Natural killer cell (primary cell): Measurements from ENCODE around the gene CCNL2. TPM values are rescaled to one million over a fixed set of nuclear protein-coding genes. Genes with fewer than 3 reads are reported as not detected.

Source experiments
- ATAC-seq, 3 donors: fragments of 150-1000 bp in 2 of 3; fragments of 200-7000 bp in 1 of 3; cut with Tn5 transposase; 1 replicate in 1 of 3; 2 replicates in 2 of 3; pipeline ENCODE4 v1.10.0; 2021; ENCODE audit warnings: mild to moderate bottlenecking in 2 of 3, moderate library complexity in 2 of 3
- DNase-seq, 2 donors: peaks; one replicate each; pipeline versions ENCODE4 v3.0.0 to v3.0.0-alpha.2; 2013 to 2021; ENCODE audit warnings: mixed read lengths in 1 of 2
- H3K27ac ChIP-seq: one replicate; pipeline ENCODE4 v1.5.1; 2013; ENCODE audit warnings: mild to moderate bottlenecking, low read length
- H3K27me3 ChIP-seq: one replicate; pipeline ENCODE4 v1.6.1; 2013; ENCODE audit warnings: low read length; ENCODE audit not compliant: control insufficient read depth, insufficient read depth
- H3K36me3 ChIP-seq: one replicate; pipeline ENCODE4 v1.6.1; 2013; ENCODE audit warnings: low read length; ENCODE audit not compliant: control insufficient read depth, insufficient read depth
- H3K4me1 ChIP-seq: one replicate; pipeline ENCODE4 v1.6.1; 2013; ENCODE audit warnings: low read length; ENCODE audit not compliant: control insufficient read depth, insufficient read depth
- H3K4me3 ChIP-seq: one replicate; pipeline ENCODE4 v1.5.1; 2013; ENCODE audit warnings: low read length
- H3K9me3 ChIP-seq: one replicate; pipeline ENCODE4 v1.6.1; 2013; ENCODE audit warnings: low read length; ENCODE audit not compliant: control insufficient read depth, insufficient read depth
- H3K27ac Mint-ChIP-seq, 2 donors: one replicate each; pipeline ENCODE4 v1.8.0; 2022; ENCODE audit warnings: mild to moderate bottlenecking in 2 of 2, mixed read lengths in 2 of 2, moderate library complexity in 1 of 2
- H3K27me3 Mint-ChIP-seq, 2 donors: one replicate each; pipeline ENCODE4 v1.8.0; 2022; ENCODE audit warnings: low read depth in 2 of 2, mixed read lengths in 2 of 2
- H3K36me3 Mint-ChIP-seq: one replicate; pipeline ENCODE4 v1.8.0; 2022; ENCODE audit warnings: mixed read lengths
- H3K4me1 Mint-ChIP-seq, 2 donors: one replicate each; pipeline ENCODE4 v1.8.0; 2022; ENCODE audit warnings: mixed read lengths in 2 of 2
- H3K4me3 Mint-ChIP-seq: one replicate; pipeline ENCODE4 v1.8.0; 2022; ENCODE audit warnings: mild to moderate bottlenecking, moderate library complexity, mixed read lengths
- H3K9me3 Mint-ChIP-seq, 2 donors: one replicate each; pipeline ENCODE4 v1.8.0; 2022; ENCODE audit warnings: mixed read lengths in 2 of 2
- WGBS: methylation state at CpG from one replicate; pipeline ENCODE4 v1.1.7; 2013; ENCODE audit warnings: missing lambda C conversion rate; ENCODE audit not compliant: insufficient coverage; 5-methylcytosine and 5-hydroxymethylcytosine counted together
- intact Hi-C: fragments of 100-400 bp; cut with micrococcal nuclease; formaldehyde crosslinking; loops from one replicate; pipeline ENCODE4 v1.14.2; 2022
- total RNA-seq, 4 donors: library from RNA; stranded (reverse); fragments of 120-200 nt in 1 of 4; gene quantifications; one replicate each; pipeline versions ENCODE4 v1.2.3 to v1.2.4, GENCODE V29; 2013 to 2022
- TF ChIP-seq, protein P1 (sequence below): fragments of 200-600 bp; IDR thresholded peaks from one replicate; pipeline ENCODE4 v1.8.0; 2022; ENCODE audit warnings: antibody characterized with exemption

CCNL2 gene
- total RNA-seq, 3 donors from 2014 or later (not counting 1 experiment from before 2014, with no cell fraction given), result 253 to 281 (median 274) TPM

DNA sequence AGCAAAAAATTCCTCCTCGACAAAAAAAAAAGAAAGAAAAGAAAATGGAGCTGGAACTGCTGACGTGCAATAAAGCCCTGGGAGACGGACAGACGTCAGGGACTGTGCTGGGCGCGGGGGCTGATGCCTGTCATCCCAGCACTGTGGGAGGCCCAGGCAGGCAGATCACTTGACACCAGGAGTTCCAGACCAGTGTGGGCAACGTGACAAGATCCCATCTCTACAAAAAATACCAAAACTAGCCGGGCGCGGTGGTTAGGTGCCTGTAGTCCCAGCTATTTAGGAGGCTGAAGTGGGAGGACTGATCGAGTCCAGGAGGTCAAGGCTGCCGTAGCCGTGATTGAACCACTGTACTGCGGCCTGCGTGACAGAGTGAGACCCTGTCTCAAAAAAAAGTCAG, 25.6 kb upstream of the CCNL2 start:
- 94% methylated on average over 15 of the region's 15 CpGs for WGBS
- Histone ChIP-seq H3K4me3 (no peak overlapping the region), H3K4me1 (no peaks in the 10 kb centered on the region), H3K36me3 (no peaks in the 10 kb centered on the region), H3K27ac (no peak overlapping the region), H3K27me3 (peaks cover 2% of the 10 kb centered on the region), H3K9me3 (no peaks in the 10 kb centered on the region)
- Mint-ChIP-seq H3K27me3 (peaks cover 7 to 24% of the 10 kb centered on the region in 2 donors), H3K27ac (no peak overlapping the region), H3K4me3 (peak overlapping the region; percentile 35), H3K36me3 (no peaks in the 10 kb centered on the region), H3K4me1 (no peaks in the 10 kb centered on the region), H3K9me3 (no peaks in the 10 kb centered on the region)
- DNase-seq, result no peak
- no peak for ATAC-seq
- intact Hi-C loops, result no loop called here
- TF ChIP-seq, protein P1, sequence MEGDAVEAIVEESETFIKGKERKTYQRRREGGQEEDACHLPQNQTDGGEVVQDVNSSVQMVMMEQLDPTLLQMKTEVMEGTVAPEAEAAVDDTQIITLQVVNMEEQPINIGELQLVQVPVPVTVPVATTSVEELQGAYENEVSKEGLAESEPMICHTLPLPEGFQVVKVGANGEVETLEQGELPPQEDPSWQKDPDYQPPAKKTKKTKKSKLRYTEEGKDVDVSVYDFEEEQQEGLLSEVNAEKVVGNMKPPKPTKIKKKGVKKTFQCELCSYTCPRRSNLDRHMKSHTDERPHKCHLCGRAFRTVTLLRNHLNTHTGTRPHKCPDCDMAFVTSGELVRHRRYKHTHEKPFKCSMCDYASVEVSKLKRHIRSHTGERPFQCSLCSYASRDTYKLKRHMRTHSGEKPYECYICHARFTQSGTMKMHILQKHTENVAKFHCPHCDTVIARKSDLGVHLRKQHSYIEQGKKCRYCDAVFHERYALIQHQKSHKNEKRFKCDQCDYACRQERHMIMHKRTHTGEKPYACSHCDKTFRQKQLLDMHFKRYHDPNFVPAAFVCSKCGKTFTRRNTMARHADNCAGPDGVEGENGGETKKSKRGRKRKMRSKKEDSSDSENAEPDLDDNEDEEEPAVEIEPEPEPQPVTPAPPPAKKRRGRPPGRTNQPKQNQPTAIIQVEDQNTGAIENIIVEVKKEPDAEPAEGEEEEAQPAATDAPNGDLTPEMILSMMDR, result no peak

DNA sequence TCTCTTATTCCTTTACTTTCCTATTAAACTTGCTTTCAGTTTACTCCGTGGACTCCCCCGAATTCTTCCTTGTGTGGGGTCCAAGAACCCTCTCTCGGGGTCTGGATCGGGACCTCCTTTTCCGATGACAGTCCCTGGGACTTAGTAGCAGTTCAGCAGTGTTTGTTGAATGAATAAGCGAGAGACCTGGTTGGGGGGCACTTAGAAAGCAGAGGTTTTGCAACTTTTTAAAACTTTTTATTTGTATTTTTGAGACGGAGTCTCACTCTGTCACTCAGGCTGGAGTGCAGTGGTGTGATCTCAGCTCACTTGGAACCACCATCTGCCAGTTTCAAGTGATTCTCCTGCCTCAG, 24.1 kb upstream of the CCNL2 start:
- ATAC-seq (no peak), DNase-seq (no peak)
- no peaks in the 10 kb centered on the region for H3K9me3 ChIP-seq
- peaks cover 7 to 24% of the 10 kb centered on the region in 2 donors for H3K27me3 Mint-ChIP-seq
- no peaks in the 10 kb centered on the region for H3K36me3 Mint-ChIP-seq
- intact Hi-C loops, result no loop called here
- H3K4me1 ChIP-seq, result no peaks in the 10 kb centered on the region
- H3K36me3 ChIP-seq, result no peaks in the 10 kb centered on the region
- 96% methylated on average over 7 of the region's 7 CpGs for WGBS
- no peak overlapping the region for H3K27ac Mint-ChIP-seq
- TF ChIP-seq, protein P1, result no peak
- no peak overlapping the region for H3K27ac ChIP-seq
- H3K4me3 Mint-ChIP-seq, result no peak overlapping the region
- peaks cover under 1% of the 10 kb centered on the region for H3K27me3 ChIP-seq
- H3K4me1 Mint-ChIP-seq, result no peaks in the 10 kb centered on the region
- no peak overlapping the region for H3K4me3 ChIP-seq
- H3K9me3 Mint-ChIP-seq, result no peaks in the 10 kb centered on the region

- H3K27ac Mint-ChIP-seq, result no peak overlapping the region
- H3K36me3 ChIP-seq, result no peaks in the 10 kb centered on the region
- DNase-seq, result no peak
- H3K27ac ChIP-seq, result no peak overlapping the region
- 69% methylated on average over 29 of the region's 29 CpGs for WGBS
- no peaks in the 10 kb centered on the region for H3K27me3 ChIP-seq
- no peaks in the 10 kb centered on the region for H3K4me1 Mint-ChIP-seq
- no peak for ATAC-seq
- no peak overlapping the region for H3K4me3 Mint-ChIP-seq
- intact Hi-C loops, result no loop called here
- no peaks in the 10 kb centered on the region for H3K4me1 ChIP-seq
- H3K9me3 ChIP-seq, result no peaks in the 10 kb centered on the region
- TF ChIP-seq, protein P1, result no peak
- no peak overlapping the region for H3K4me3 ChIP-seq
- no peaks in the 10 kb centered on the region for H3K36me3 Mint-ChIP-seq
- peaks cover 11 to 27% of the 10 kb centered on the region in 2 donors for H3K27me3 Mint-ChIP-seq
- no peaks in the 10 kb centered on the region for H3K9me3 Mint-ChIP-seq
These were observed 23.5 kb upstream of the CCNL2 start for GRCh38 chr1:1422465-1423244.
